Ishikawa (cell line): ENCODE data around the gene TMEM80.

Experiments
- CEBPB ChIP-seq: IDR thresholded peaks from 2 replicates; pipeline ENCODE4 v1.6.1; 2012
- RAD21 ChIP-seq: IDR thresholded peaks from 2 replicates; pipeline ENCODE4 v1.6.1; 2012; ENCODE audit warnings: low read depth
- ZBTB7A ChIP-seq: IDR thresholded peaks from 2 replicates; pipeline ENCODE4 v1.6.1; 2012; ENCODE audit warnings: low read depth

GRCh38 chr11:692824-693414, 2.7 kb upstream of the TMEM80 start:
- TF ChIP-seq CEBPB (no peak), ZBTB7A (no peak), RAD21 (no peak)
